T-helper 17 cell (primary cell): ENCODE measurements around the gene LKAAEAR1. TPM values are rescaled to one million over a fixed set of nuclear protein-coding genes. Genes with fewer than 3 reads are reported as not detected.

ENCODE experiments used
- ATAC-seq: fragments of 150-1000 bp; cut with Tn5 transposase; 2 replicates; pipeline ENCODE4 v1.10.0; 2021; ENCODE audit warnings: mild to moderate bottlenecking, moderate library complexity
- DNase-seq, 3 donors: peaks; one replicate each; pipeline versions ENCODE4 v3.0.0 to v3.0.0-alpha.2; 2020 to 2021
- H3K9me3 ChIP-seq: one replicate; pipeline ENCODE4 v1.7.0; 2013; ENCODE audit warnings: low read length, mild to moderate bottlenecking; ENCODE audit not compliant: control insufficient read depth, poor library complexity, severe bottlenecking
- H3K27ac Mint-ChIP-seq: one replicate; pipeline ENCODE4 v1.8.0; 2022; ENCODE audit warnings: mild to moderate bottlenecking, moderate library complexity, mixed read lengths
- H3K27me3 Mint-ChIP-seq: one replicate; pipeline ENCODE4 v1.8.0; 2022; ENCODE audit warnings: mixed read lengths
- H3K36me3 Mint-ChIP-seq: one replicate; pipeline ENCODE4 v1.8.0; 2022; ENCODE audit warnings: low read depth, mixed read lengths
- H3K4me1 Mint-ChIP-seq: one replicate; pipeline ENCODE4 v1.8.0; 2022; ENCODE audit warnings: mild to moderate bottlenecking, mixed read lengths
- H3K4me3 Mint-ChIP-seq: one replicate; pipeline ENCODE4 v1.8.0; 2022; ENCODE audit warnings: mild to moderate bottlenecking, moderate library complexity, mixed read lengths
- total RNA-seq, 4 donors: library from RNA in 2 of 4; stranded (reverse) in 2 of 4; gene quantifications; one replicate each; pipeline ENCODE4 v1.2.3 and lab custom pipeline; 2022 to 2026

The LKAAEAR1 gene
- total RNA-seq, 2 donors from 2014 or later, result not detected

DNA sequence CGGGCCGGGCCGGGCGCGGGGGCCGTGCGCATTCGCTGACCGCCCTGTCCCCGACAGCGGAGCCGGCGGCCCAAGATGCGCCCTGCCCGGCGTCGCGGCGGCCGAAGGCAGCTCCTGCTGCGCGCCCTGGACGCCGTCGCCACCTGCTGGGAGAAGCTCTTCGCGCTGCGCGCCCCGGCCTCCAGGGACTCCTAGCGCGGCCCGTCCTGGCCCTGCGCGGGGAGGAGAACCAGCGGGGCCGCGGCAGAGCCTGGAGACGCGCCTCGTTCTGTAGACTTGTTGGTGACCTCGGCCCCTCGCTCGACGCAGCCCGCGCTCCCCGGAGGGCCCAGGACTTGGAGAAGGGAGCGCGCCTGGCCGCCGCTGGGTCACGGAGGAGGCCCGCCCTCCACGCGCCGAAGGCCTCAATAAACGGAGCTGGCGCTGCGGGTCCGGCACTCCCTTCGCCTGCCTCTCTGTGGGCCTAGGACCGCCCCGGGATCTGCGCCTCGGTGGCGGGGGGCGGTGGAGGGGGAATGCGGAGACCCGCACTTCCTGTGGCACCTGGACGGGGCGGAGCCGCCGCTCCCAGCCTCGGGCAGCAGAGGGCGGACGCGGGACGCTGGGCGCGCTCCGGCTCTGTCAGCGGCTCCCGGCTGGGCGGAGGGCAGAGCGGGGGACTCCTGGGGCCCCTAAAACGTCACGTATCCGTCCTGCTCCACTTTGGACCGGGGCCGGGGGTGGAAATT lies 45.5 kb downstream of the LKAAEAR1 start:
- H3K27me3 Mint-ChIP-seq, result no peaks in the 10 kb centered on the region
- ATAC-seq (peak; percentile 64), DNase-seq (peak; percentile 67 to 73 (median 69))
- H3K27ac Mint-ChIP-seq, result peak overlapping the region; percentile 76
- H3K9me3 ChIP-seq, result no peaks in the 10 kb centered on the region
- H3K36me3 Mint-ChIP-seq, result no peaks in the 10 kb centered on the region
- H3K4me1 Mint-ChIP-seq, result peaks cover 34% of the 10 kb centered on the region
- peak overlapping the region; percentile 84 for H3K4me3 Mint-ChIP-seq

DNA sequence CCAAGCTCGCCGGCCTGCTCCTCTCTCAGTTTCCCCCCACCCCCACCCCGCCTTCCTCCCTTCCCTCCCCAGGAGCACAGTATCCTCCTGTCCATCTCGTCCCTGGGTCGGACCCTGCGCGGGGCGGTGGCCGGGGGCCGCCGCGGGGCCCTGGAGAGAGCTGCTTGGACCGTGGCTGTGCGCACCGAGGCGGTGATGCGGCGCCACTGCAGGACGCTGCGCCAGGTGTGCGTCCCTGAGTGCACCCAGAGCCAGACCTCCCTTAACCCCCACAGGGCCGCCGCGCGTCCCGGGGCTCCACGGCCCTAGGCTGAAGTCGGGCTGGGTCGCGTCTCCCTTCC lies 46.0 kb downstream of the LKAAEAR1 start:
- Mint-ChIP-seq H3K4me3 (peak overlapping the region; percentile 84), H3K4me1 (peaks cover 36% of the 10 kb centered on the region), H3K27me3 (no peaks in the 10 kb centered on the region), H3K36me3 (no peaks in the 10 kb centered on the region), H3K27ac (no peak overlapping the region)
- peak; percentile 22 for ATAC-seq
- no peak for DNase-seq
- no peaks in the 10 kb centered on the region for H3K9me3 ChIP-seq

DNA sequence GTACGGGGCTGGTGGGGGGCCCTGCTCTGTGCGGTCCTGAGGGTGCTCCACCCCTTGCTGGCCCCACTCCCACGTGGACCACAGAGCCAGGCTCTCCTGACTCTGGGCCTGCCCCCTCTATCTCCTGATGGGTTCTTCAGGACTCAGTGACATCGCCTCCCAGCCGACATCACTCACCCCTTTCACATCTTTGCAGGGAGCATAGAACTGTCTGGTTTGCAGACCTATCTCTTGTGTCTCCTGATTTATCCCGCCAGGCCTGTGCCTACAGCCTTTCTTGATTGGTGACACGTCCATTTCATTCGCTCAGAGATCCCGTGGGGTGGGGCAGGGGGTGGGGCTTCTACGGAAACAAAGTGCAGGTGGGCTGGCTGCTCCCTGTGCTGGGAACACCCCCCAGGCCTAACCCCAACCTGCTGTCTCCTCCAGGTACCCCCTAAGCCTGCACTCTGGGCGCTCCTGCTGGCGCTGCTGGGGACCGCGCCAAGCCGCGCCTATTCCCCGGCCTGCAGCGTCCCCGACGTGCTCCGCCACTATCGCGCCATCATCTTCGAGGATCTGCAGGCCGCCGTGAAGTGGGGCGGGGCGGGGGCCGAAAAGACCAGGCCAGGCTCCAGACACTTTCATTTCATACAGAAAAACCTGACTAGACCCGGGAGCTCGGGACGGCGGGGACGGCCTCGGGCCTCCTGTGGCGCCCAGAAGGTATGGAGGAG lies 46.5 kb downstream of the LKAAEAR1 start:
- no peaks in the 10 kb centered on the region for H3K27me3 Mint-ChIP-seq
- H3K4me3 Mint-ChIP-seq, result peak overlapping the region; percentile 84
- H3K27ac Mint-ChIP-seq, result peak overlapping the region; percentile 91
- no peaks in the 10 kb centered on the region for H3K9me3 ChIP-seq
- no peaks in the 10 kb centered on the region for H3K36me3 Mint-ChIP-seq
- ATAC-seq (no peak), DNase-seq (no peak)
- peaks cover 36% of the 10 kb centered on the region for H3K4me1 Mint-ChIP-seq

DNA sequence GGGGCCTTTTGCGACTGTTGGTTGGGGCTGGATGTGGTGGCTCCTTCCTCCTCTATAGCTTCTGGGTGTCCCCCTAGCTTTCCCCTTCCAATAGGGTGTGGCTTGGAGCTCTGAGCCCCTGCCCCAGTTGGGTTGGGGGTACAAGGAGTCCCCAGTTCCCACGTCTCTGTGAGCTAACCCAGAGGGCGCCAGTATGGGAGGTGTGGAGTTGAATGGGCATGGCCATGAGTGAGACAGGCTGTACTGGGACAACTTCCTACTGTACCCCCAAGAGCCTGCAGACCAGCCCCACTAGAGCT lies 47.0 kb downstream of the LKAAEAR1 start:
- no peaks in the 10 kb centered on the region for H3K9me3 ChIP-seq
- peak overlapping the region; percentile 84 for H3K4me3 Mint-ChIP-seq
- peaks cover 35% of the 10 kb centered on the region for H3K4me1 Mint-ChIP-seq
- H3K27me3 Mint-ChIP-seq, result no peaks in the 10 kb centered on the region
- DNase-seq, result no peak
- H3K36me3 Mint-ChIP-seq, result no peaks in the 10 kb centered on the region
- no peak for ATAC-seq
- H3K27ac Mint-ChIP-seq, result peak overlapping the region; percentile 91

DNA sequence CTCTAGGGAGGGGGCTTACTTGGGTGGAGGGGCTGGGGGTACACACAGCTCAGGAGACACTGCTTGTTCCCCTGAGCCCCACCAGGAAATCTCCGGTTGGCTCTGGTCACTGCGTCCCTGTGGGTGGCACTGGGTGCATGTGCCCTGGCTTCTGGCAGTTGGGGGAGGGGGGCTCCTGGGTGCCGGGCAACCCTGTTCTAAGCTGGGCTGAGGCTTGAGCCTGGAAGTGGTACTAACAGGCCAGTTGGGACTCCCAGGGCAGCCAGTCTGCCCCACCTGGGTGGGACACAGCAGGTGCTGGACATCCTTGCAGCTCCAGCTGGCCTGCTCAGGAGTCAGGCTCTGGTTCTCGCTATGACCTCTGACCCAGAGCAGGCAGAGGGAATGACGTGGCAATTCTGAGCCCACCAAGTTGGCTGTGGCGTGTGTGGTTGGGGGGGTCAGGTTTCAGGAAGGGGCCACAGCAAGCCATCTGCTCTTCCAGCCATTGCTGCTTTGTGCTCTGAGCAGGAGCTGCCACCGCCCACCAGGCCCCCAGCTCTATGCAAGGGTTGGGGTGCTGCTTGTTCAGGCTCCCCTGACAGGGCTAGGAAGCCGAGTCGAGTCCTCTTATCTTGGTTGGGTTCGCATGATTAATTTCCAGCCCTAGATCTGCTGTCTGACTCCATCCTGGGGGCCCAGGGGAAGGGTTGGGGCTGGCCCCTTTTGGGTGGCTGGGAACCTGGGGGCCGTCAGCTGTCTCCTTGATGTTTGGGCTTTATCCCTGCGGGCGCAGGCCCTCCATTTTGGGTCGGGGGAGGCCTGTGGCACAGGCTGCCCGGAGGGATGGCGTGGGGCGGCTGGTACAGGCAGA lies 47.6 kb downstream of the LKAAEAR1 start:
- H3K4me1 Mint-ChIP-seq, result peaks cover 34% of the 10 kb centered on the region
- no peaks in the 10 kb centered on the region for H3K36me3 Mint-ChIP-seq

DNA sequence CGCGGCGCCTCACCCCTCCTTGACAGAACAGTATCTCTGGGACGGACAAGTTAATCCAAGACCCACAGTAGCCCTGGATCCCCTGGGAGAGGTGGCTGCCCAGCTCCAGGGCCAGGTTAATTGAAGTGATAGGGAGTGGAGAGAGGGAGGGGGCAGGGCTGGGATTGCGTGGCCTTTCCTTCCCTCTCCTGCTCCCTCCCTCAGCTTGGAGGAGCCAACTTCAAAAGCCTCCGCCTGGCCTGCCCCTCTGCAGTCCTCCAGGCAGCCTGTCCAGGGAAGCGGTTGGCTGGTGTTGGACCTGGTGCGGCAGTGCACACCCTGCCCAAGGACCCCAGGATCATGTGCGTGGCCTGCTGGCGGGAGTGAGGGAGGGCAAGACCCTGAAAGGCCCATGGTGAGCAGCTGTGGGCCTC lies 48.3 kb downstream of the LKAAEAR1 start, which contains the start of gene C20orf204:
Gene C20orf204 (plus strand): TSS at position 250 of the 413 bp plus-strand sequence. CDS start 142 bp downstream, at position 392.
- ATAC-seq (no peak), DNase-seq (no peak)
- H3K27ac Mint-ChIP-seq, result peak within 1 kb of the TSS; percentile 91

More for the DNA sequence above, 47.6 kb downstream of the LKAAEAR1 start:
- Mint-ChIP-seq H3K4me3 (peak overlapping the region; percentile 84), H3K27me3 (no peaks in the 10 kb centered on the region), H3K27ac (peak overlapping the region; percentile 91)
- no peak for ATAC-seq
- no peaks in the 10 kb centered on the region for H3K9me3 ChIP-seq
- no peak for DNase-seq

DNA sequence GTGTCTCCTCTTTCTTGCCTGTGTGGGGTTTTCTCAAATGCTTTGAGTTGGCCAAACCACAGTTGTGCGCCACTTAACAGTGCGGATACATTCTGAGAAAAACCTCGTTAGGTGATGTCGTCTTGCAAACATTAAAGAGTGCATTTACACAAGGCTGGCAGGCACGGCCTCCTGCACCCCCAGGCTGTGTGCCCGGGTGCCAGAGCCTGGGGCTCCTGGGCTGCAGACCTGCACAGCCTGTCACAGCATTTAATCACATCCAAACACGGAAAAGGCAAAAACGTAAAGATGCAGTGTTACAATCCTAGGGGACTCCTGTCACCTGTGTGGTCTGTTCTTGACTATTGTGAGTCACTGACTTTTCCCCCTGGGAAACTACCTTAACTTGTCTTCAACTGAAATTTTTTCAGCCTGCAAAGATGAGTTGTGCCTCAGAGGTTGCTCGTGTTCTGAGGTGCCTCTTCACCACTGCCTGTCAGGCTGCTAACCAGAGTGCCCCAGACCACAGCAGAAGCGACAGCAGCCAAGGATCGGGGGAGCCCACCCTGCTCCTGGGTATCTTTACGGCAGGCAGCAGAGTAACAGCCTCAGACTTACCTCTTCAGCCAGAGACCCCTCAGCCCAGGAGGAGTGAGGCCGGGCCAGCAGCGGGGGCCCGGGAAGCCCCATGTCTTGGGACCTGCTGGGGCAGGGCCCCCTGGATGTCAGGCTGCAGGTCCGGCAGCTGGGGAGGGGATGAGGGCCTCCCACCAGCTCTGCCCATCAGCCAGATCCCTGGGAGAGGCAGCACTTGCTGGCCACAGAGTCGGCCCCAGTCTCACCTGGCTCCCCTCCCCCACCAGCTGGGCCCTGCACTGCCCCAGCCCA lies 48.9 kb downstream of the LKAAEAR1 start:
- H3K4me3 Mint-ChIP-seq, result peak overlapping the region; percentile 81
- ATAC-seq, result peak; percentile 70

More for the DNA sequence above, 48.3 kb downstream of the LKAAEAR1 start, which contains the start of gene C20orf204:
- no peaks in the 10 kb centered on the region for H3K9me3 ChIP-seq
- Mint-ChIP-seq H3K4me1 (peaks cover 32% of the 10 kb centered on the region), H3K4me3 (peak within 1 kb of the TSS; percentile 84), H3K27me3 (no peaks in the 10 kb centered on the region), H3K36me3 (no peaks in the 10 kb centered on the region)

DNA sequence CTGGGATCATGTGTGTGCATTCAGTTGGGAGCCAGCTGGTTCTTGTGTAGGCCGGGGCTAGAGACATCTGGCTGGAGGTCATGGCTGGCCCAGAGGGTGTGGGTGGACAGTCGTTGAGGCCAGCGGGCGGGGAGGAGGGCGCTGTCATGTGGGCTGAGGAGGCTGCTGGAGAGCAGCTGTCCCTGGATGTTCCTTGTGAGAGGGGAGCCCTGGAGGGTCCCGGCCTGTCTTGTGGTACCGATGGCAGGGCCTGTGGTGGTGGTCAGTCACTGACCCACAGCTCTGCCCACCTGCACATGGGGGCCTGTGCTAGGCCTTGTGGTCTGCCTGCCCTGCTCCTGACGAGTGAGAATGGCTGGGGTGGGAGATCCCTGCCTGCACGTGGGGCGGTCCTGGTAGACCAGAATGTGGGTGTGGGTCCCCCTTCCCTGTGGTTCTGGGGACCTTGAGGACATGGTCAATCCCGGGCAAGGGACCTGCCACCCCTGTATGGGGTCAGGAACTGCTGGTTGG lies 50.2 kb downstream of the LKAAEAR1 start:
- H3K4me3 Mint-ChIP-seq, result peak overlapping the region; percentile 81

More for the DNA sequence above, 48.9 kb downstream of the LKAAEAR1 start:
- Mint-ChIP-seq H3K27ac (peak overlapping the region; percentile 91), H3K36me3 (peaks cover 1% of the 10 kb centered on the region), H3K4me1 (peaks cover 32% of the 10 kb centered on the region), H3K27me3 (no peaks in the 10 kb centered on the region)
- H3K9me3 ChIP-seq, result no peaks in the 10 kb centered on the region
- peak in 2 of 3 donors; percentile 23 to 39 for DNase-seq

More for the DNA sequence above, 50.2 kb downstream of the LKAAEAR1 start:
- H3K9me3 ChIP-seq, result no peaks in the 10 kb centered on the region
- no peak for DNase-seq
- Mint-ChIP-seq H3K4me1 (peaks cover 27% of the 10 kb centered on the region), H3K27ac (peak overlapping the region; percentile 91), H3K27me3 (no peaks in the 10 kb centered on the region), H3K36me3 (peaks cover 2% of the 10 kb centered on the region)
- ATAC-seq, result no peak

Other genes starting within 250 kb of the LKAAEAR1 start
- gene ABHD16B, start 222.9 kb downstream of the LKAAEAR1 start, total RNA-seq, result not detected
- 10 to 100 TPM; 26.9 to 29.9 TPM for gene TPD52L2, start 219.1 kb downstream of the LKAAEAR1 start, total RNA-seq
- 10 to 100 TPM; 35.7 to 39.0 TPM for gene DNAJC5, start 189.3 kb downstream of the LKAAEAR1 start, total RNA-seq
- gene UCKL1, start 128.0 kb downstream of the LKAAEAR1 start, total RNA-seq, result 10 to 100 TPM; 41.6 to 42.5 TPM
- gene ZNF512B, start 114.5 kb downstream of the LKAAEAR1 start, total RNA-seq, result 10 to 100 TPM; 17.9 to 18.8 TPM
- 10 to 100 TPM; 17.2 to 20.2 TPM for gene SAMD10, start 104.8 kb downstream of the LKAAEAR1 start, total RNA-seq
- 10 to 100 TPM; 63.8 to 64.9 TPM for gene PRPF6, start 103.3 kb downstream of the LKAAEAR1 start, total RNA-seq
- 10 to 100 TPM in 1 of 2 donors, 1 to 10 TPM in 1; 7.8 to 10.4 TPM for gene C20orf204, start 48.2 kb downstream of the LKAAEAR1 start, total RNA-seq
- gene SOX18, start 34.8 kb downstream of the LKAAEAR1 start, total RNA-seq, result not detected
- gene TCEA2, start 21.2 kb downstream of the LKAAEAR1 start, total RNA-seq, result 10 to 100 TPM; 20.0 to 21.0 TPM
- gene RGS19, start 4.9 kb downstream of the LKAAEAR1 start, total RNA-seq, result 10 to 100 TPM; 42.8 to 50.9 TPM
- 1 to 10 TPM; 1.4 to 2.7 TPM for gene OPRL1, start 4.3 kb downstream of the LKAAEAR1 start, total RNA-seq
- gene NPBWR2, start 23.2 kb upstream of the LKAAEAR1 start, total RNA-seq, result not detected
- gene MYT1, start 80.1 kb upstream of the LKAAEAR1 start, total RNA-seq, result not detected
- 10 to 100 TPM; 70.9 to 71.5 TPM for gene PCMTD2, start 171.3 kb upstream of the LKAAEAR1 start, total RNA-seq